ENCODE results near the gene RAD54L. TPM values are rescaled to one million over a fixed set of nuclear protein-coding genes. Genes with fewer than 3 reads are reported as not detected.

The RAD54L gene
- total and polyA plus RNA-seq, 9 donors = 0.28 to 1.4 (median 0.65) TPM; not detected in 1

GRCh38 chr1:46206399-46206798 lies 41.2 kb upstream of the RAD54L start:
- 82 to 83% (median 82%) methylated on average over 2 of the region's 2 CpGs for WGBS, 3 donors
- H3K27ac ChIP-seq = no peak overlapping the region

GRCh38 chr1:46210561-46210960 lies 37.0 kb upstream of the RAD54L start:
- intact Hi-C loops (cut with DNase I) = no loop called here
- Histone ChIP-seq H3K36me3 (no peaks in the 10 kb centered on the region), H3K4me3 (no peak overlapping the region), H3K9me3 (no peaks in the 10 kb centered on the region), H3K27me3 (no peaks in the 10 kb centered on the region), H3K27ac (no peak overlapping the region), H3K4me1 (ENCODE audit: insufficient read depth) (no peaks in the 10 kb centered on the region)
- TF ChIP-seq EP300 (IDR thresholded peaks at IDR 0.05) (no peak), POLR2A (IDR thresholded peaks at IDR 0.05) (no peak)
- TF ChIP-seq, protein P1, sequence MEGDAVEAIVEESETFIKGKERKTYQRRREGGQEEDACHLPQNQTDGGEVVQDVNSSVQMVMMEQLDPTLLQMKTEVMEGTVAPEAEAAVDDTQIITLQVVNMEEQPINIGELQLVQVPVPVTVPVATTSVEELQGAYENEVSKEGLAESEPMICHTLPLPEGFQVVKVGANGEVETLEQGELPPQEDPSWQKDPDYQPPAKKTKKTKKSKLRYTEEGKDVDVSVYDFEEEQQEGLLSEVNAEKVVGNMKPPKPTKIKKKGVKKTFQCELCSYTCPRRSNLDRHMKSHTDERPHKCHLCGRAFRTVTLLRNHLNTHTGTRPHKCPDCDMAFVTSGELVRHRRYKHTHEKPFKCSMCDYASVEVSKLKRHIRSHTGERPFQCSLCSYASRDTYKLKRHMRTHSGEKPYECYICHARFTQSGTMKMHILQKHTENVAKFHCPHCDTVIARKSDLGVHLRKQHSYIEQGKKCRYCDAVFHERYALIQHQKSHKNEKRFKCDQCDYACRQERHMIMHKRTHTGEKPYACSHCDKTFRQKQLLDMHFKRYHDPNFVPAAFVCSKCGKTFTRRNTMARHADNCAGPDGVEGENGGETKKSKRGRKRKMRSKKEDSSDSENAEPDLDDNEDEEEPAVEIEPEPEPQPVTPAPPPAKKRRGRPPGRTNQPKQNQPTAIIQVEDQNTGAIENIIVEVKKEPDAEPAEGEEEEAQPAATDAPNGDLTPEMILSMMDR (IDR thresholded peaks at IDR 0.05) = no peak
- 92 to 96% (median 94%) methylated on average over 3 of the region's 3 CpGs for WGBS, 3 donors
- DNase-seq = no peak

More at GRCh38 chr1:46206399-46206798, 41.2 kb upstream of the RAD54L start:
- no peaks in the 10 kb centered on the region for H3K4me1 ChIP-seq (ENCODE audit: insufficient read depth)
- H3K9me3 ChIP-seq = no peaks in the 10 kb centered on the region
- no peaks in the 10 kb centered on the region for H3K36me3 ChIP-seq
- no peak for DNase-seq
- intact Hi-C loops (cut with DNase I) = no loop called here
- no peaks in the 10 kb centered on the region for H3K27me3 ChIP-seq
- no peak overlapping the region for H3K4me3 ChIP-seq
- TF ChIP-seq, protein P1 (IDR thresholded peaks at IDR 0.05) = no peak
- TF ChIP-seq POLR2A (IDR thresholded peaks at IDR 0.05) = no peak
- no peak for TF ChIP-seq EP300 (IDR thresholded peaks at IDR 0.05)

DNA sequence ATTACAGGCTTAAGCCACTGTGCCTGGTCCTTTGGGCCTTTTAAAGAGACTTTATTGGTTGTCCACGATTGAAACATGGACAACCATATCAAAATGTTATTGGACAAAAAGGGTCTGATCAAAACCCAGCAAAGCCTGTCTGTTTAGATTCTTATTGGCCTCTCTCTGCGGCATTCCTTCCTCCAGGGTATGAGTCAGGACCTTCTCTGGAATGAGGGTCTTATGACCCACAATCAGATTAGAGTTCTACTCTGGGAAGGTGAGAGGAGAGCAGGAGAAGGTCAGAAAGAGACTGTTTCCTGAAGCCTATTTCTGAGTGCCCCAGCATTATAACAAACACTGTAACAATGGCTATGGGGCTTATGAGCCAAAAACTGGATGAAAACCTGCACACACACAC lies 36.5 kb upstream of the RAD54L start:
- H3K27me3 ChIP-seq = no peaks in the 10 kb centered on the region
- intact Hi-C loops (cut with DNase I) = no loop called here

DNA sequence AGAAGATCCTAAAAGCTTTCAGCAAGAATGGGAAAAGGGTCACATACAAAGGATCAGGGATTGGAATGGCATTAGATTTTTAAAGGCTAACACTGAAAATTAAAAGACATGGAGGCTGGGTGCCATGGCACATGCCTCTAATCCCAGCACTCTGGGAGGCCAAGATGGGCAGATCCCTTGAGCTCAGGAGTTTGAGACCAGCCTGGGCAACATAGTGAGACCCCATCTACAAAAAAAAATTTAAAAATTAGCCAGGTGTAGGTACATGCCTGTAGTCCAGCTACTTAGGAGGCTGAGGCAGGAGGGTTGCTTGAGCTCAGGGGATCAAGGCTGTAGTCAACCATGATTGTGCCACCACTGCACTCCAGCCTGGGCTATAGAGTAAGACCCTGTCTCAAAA lies 32.1 kb upstream of the RAD54L start:
- H3K27me3 ChIP-seq = no peaks in the 10 kb centered on the region
- no peaks in the 10 kb centered on the region for H3K4me1 ChIP-seq (ENCODE audit: insufficient read depth)
- intact Hi-C loops (cut with DNase I) = no loop called here
- no peaks in the 10 kb centered on the region for H3K9me3 ChIP-seq
- no peak overlapping the region for H3K4me3 ChIP-seq
- H3K27ac ChIP-seq = no peak overlapping the region
- H3K36me3 ChIP-seq = no peaks in the 10 kb centered on the region
- TF ChIP-seq, protein P1 (IDR thresholded peaks at IDR 0.05) = no peak
- TF ChIP-seq POLR2A (IDR thresholded peaks at IDR 0.05) (no peak), EP300 (IDR thresholded peaks at IDR 0.05) (no peak)
- no peak for DNase-seq

More for the DNA sequence above, 36.5 kb upstream of the RAD54L start:
- 70 to 74% (median 72%) methylated on average over 2 of the region's 2 CpGs for WGBS, 3 donors
- no peaks in the 10 kb centered on the region for H3K9me3 ChIP-seq
- H3K27ac ChIP-seq = no peak overlapping the region
- H3K4me3 ChIP-seq = no peak overlapping the region
- DNase-seq = no peak
- H3K4me1 ChIP-seq (ENCODE audit: insufficient read depth) = no peaks in the 10 kb centered on the region
- no peaks in the 10 kb centered on the region for H3K36me3 ChIP-seq
- TF ChIP-seq, protein P1 (IDR thresholded peaks at IDR 0.05) = no peak
- TF ChIP-seq EP300 (IDR thresholded peaks at IDR 0.05) (no peak), POLR2A (IDR thresholded peaks at IDR 0.05) (no peak)
